ENCODE measurements around the gene VAT1L.

The VAT1L gene

GRCh38 chr16:77874347-77874746 lies 86.0 kb downstream of the VAT1L start:
- no peak for DNase-seq

GRCh38 chr16:77876776-77877175 lies 88.4 kb downstream of the VAT1L start:
- no peak for DNase-seq

GRCh38 chr16:77877712-77878347 lies 89.5 kb downstream of the VAT1L start:
- no peak for DNase-seq

- no peak for DNase-seq
These were observed 93.1 kb downstream of the VAT1L start for GRCh38 chr16:77881355-77882030.

GRCh38 chr16:77882358-77882757 lies 94.0 kb downstream of the VAT1L start:
- no peak for DNase-seq

GRCh38 chr16:77885571-77886295 lies 97.4 kb downstream of the VAT1L start:
- no peak for DNase-seq

- no peak for DNase-seq
These were observed 100.5 kb downstream of the VAT1L start for GRCh38 chr16:77888871-77889270.

- DNase-seq, result no peak
These were observed 101.7 kb downstream of the VAT1L start for GRCh38 chr16:77890075-77890474.

GRCh38 chr16:77894162-77894561 lies 105.8 kb downstream of the VAT1L start:
- no peak for DNase-seq

GRCh38 chr16:77895962-77896361 lies 107.6 kb downstream of the VAT1L start:
- no peak for DNase-seq

GRCh38 chr16:77896415-77897128 lies 108.2 kb downstream of the VAT1L start:
- no peak for DNase-seq

- DNase-seq, result no peak
These were observed 108.7 kb downstream of the VAT1L start for GRCh38 chr16:77897129-77897437.

GRCh38 chr16:77897831-77898605 lies 109.7 kb downstream of the VAT1L start:
- no peak for DNase-seq

- DNase-seq, result no peak
These were observed 110.4 kb downstream of the VAT1L start for GRCh38 chr16:77898671-77899211.

- no peak for DNase-seq
These were observed 111.1 kb downstream of the VAT1L start for GRCh38 chr16:77899416-77899815.

- DNase-seq, result no peak
These were observed 117.1 kb downstream of the VAT1L start for GRCh38 chr16:77905374-77905920.

- DNase-seq, result no peak
These were observed 121.7 kb downstream of the VAT1L start for GRCh38 chr16:77910021-77910420.

- no peak for DNase-seq
These were observed 124.3 kb downstream of the VAT1L start for GRCh38 chr16:77912617-77913016.

GRCh38 chr16:77913738-77914253 lies 125.4 kb downstream of the VAT1L start:
- DNase-seq, result no peak

GRCh38 chr16:77916111-77916510 lies 127.7 kb downstream of the VAT1L start:
- no peak for DNase-seq

- no peak for DNase-seq
These were observed 129.6 kb downstream of the VAT1L start for GRCh38 chr16:77917971-77918370.

All from NCI-H446 treated with DMSO at 0.1 percent for 48 hours (cell line).